ENCODE measurements around the gene PCDHGA8. TPM values are rescaled to one million over a fixed set of nuclear protein-coding genes. Genes with fewer than 3 reads are reported as not detected.

The PCDHGA8 gene
- total RNA-seq, 4 donors from 2014 or later = 3.0 to 6.8 (median 3.6) TPM

- 8 to 19% methylated on average over 11 to 23 of the region's 34 CpGs for WGBS, 2 donors (ENCODE audit: low coverage in 1 of 2)
- Histone ChIP-seq H3K27me3 (peaks cover 37% of the 10 kb centered on the region), H3K36me3 (peaks cover 0 to 10% of the 10 kb centered on the region in 2 donors), H3K4me3 (peak within 1 kb of the TSS in 1 of 2 donors; percentile 35), H3K27ac (peak within 1 kb of the TSS in 1 of 4 donors; percentile 5), H3K4me1 (no peaks in the 10 kb centered on the region), H3K9me3 (peaks cover 0 to 100% (median 7%) of the 10 kb centered on the region in 3 donors)
- TF ChIP-seq POLR2A (IDR thresholded peaks at IDR 0.05) (no peak), CTCF (IDR thresholded peaks at IDR 0.05) (no peak)
- no peak for ATAC-seq
Observed at GRCh38 chr5:141363952-141364660, 28.3 kb upstream of the PCDHGA8 start, which contains the start of gene PCDHGA5. Gene PCDHGA5 (plus strand): TSS chr5:141364162. CDS start chr5:141364331, 169 bp downstream.

- Histone ChIP-seq H3K36me3 (peaks cover 0 to 10% of the 10 kb centered on the region in 2 donors), H3K27ac (no peak overlapping the region), H3K4me1 (no peaks in the 10 kb centered on the region), H3K27me3 (peaks cover 33% of the 10 kb centered on the region), H3K4me3 (no peak overlapping the region), H3K9me3 (peaks cover 0 to 100% (median 5%) of the 10 kb centered on the region in 3 donors)
- TF ChIP-seq EP300 (IDR thresholded peaks at IDR 0.05) = no peak
- no peak for TF ChIP-seq POLR2AphosphoS5 (IDR thresholded peaks at IDR 0.05)
- TF ChIP-seq CTCF (IDR thresholded peaks at IDR 0.05) = no peak
- no peak for TF ChIP-seq POLR2A (IDR thresholded peaks at IDR 0.05)
- 41 to 43% methylated on average over 4 to 13 of the region's 46 CpGs for WGBS, 2 donors (ENCODE audit: low coverage in 1 of 2)
- no peak for ATAC-seq
Observed at GRCh38 chr5:141366016-141366896, 26.2 kb upstream of the PCDHGA8 start.

GRCh38 chr5:141369994-141370848, 22.2 kb upstream of the PCDHGA8 start, which contains the start of gene PCDHGB3:
Gene PCDHGB3 (plus strand): TSS chr5:141370242. CDS start chr5:141370395, 153 bp downstream.
- Histone ChIP-seq H3K27ac (no peak within 1 kb of the TSS), H3K36me3 (no peaks in the 10 kb centered on the region), H3K9me3 (peaks cover 3 to 100% (median 9%) of the 10 kb centered on the region in 3 donors), H3K4me3 (peak within 1 kb of the TSS in 1 of 2 donors; percentile 25), H3K27me3 (peaks cover 23% of the 10 kb centered on the region), H3K4me1 (no peaks in the 10 kb centered on the region)
- no peak for ATAC-seq
- 20 to 23% methylated on average over 13 to 22 of the region's 32 CpGs for WGBS, 2 donors (ENCODE audit: low coverage in 1 of 2)
- no peak for TF ChIP-seq POLR2A (IDR thresholded peaks at IDR 0.05)
- no peak for TF ChIP-seq EP300 (IDR thresholded peaks at IDR 0.05)
- TF ChIP-seq POLR2AphosphoS5 (IDR thresholded peaks at IDR 0.05) = no peak
- TF ChIP-seq CTCF (IDR thresholded peaks at IDR 0.05) = peak in 1 of 4 experiments; percentile 25

GRCh38 chr5:141371572-141372475, 20.6 kb upstream of the PCDHGA8 start:
- Histone ChIP-seq H3K4me1 (no peaks in the 10 kb centered on the region), H3K27me3 (peaks cover 10% of the 10 kb centered on the region), H3K9me3 (peaks cover 3 to 100% (median 6%) of the 10 kb centered on the region in 3 donors), H3K36me3 (no peaks in the 10 kb centered on the region), H3K4me3 (no peak overlapping the region), H3K27ac (no peak overlapping the region)
- no peak for TF ChIP-seq POLR2AphosphoS5 (IDR thresholded peaks at IDR 0.05)
- no peak for TF ChIP-seq EP300 (IDR thresholded peaks at IDR 0.05)
- no peak for TF ChIP-seq POLR2A (IDR thresholded peaks at IDR 0.05)
- TF ChIP-seq CTCF (IDR thresholded peaks at IDR 0.05) = no peak
- ATAC-seq = no peak
- WGBS, 2 donors (ENCODE audit: low coverage in 1 of 2) = 27 to 34% methylated on average over 12 to 20 of the region's 69 CpGs

All from gastroesophageal sphincter (tissue), 4 donors.